Activated T-cell treated with anti-CD3 and anti-CD28 coated beads for 1 hour (primary cell): ENCODE data around the gene KEL.

Experiments used
- DNase-seq: peaks from one replicate; pipeline ENCODE4 v3.0.0-alpha.2; 2020; ENCODE audit warnings: low read depth

The KEL gene

DNA sequence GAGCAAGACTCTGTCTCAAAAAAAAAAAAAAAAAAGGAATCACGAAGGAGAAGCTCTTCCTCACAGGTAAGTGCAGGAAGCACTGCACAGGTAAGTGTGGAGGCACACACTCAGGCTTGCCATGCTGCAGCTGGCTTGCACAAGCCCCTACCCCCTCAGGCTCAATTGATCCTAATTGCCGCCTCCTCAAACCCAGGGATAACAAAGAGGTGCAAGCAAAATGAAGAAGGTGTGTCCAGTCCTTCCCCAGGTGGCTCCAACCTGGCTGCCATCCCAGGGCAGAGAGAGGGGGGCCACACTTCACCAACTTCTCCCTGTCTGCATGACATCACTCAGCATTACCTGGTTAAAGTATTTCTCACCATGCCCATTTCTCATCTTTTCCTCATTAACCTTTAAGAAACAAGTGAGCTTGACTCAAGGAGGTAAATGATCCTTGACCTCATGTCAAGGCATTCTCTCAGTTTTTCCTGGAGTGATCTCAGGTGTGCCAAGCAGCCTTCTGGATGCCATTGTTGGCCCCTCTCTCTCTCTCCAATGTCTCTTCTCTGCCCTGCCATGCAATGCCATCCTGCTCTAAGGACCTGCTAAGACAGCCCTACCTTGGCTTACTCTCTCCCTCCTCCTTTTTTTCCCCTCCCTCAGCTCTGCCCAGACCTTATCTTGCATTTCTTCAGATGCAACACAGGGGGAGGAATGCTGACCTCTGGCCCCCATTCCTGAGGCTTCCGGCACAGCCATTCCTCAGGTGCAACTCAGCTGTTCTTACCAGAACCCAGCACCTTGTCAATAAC is 63.6 kb downstream of the KEL start:
- DNase-seq: no peak

DNA sequence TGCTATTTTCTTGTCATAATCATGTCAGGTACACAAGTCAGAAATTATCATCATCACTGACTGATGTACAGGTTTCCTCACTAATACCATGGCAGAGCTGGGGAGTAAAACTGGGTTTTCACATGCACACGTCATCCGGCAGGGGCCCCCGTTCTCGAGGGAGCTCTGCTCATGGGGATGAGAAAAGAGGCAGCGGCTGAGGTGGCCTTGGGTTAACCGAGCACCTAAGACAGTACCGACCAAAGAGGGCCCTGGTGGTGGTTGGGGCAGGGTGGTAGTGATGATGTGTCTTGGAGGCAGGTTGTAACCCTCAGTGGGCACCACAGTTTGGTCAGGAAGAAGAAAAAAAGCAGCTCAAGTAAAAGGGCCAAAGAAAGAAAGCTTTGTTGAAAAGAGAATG is 64.5 kb downstream of the KEL start:
- no peak for DNase-seq

DNA sequence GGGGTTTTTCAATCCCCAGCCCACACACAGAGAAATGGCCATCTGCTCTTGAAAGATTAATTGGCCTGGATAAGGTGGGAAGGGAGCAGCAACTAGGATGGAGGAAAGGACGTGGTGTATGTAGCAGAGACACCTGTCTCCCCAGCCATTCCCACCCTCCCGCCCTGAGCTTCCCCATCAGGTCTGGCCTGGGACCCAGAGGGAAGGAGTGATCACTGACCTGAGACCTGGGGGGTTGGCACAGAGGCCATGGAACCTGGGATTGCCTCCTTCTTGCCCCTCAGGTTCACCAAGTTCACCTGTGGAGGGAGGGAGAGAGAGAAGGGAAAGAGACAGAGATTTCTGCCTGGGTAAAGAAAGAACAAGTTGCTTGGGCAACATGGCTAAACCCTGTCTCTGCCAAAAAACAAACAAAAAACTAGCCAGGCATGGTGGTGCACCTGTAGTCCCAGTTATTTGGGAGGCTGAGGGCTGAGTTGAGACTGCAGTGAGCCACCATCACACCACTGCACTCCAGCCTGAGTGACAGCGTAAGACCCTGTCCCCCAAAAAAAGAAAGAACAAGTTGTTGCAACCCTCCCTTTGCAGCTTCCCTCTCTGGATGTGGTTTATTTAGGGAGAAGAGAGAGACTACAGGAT is 65.3 kb downstream of the KEL start:
- DNase-seq: no peak

DNA sequence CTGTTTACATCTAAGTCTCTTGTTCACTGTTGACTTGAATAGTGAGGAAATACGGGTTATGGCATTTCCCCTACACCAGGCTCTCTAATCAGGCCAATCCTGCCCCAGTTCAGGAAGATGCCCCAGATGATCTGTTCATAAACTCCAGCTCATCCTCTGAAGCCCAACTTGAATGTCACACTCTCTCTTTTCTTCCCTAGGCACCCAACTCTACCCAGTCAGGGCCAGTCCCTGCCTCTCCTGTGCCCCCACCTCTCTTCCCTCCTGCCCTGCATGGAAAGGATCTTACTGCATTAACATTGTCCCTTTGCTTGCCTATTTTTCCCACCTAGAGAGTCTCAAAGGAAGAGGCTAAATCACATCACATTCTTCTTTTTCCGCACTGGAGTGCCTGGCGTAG is 66.0 kb downstream of the KEL start:
- no peak for DNase-seq

DNA sequence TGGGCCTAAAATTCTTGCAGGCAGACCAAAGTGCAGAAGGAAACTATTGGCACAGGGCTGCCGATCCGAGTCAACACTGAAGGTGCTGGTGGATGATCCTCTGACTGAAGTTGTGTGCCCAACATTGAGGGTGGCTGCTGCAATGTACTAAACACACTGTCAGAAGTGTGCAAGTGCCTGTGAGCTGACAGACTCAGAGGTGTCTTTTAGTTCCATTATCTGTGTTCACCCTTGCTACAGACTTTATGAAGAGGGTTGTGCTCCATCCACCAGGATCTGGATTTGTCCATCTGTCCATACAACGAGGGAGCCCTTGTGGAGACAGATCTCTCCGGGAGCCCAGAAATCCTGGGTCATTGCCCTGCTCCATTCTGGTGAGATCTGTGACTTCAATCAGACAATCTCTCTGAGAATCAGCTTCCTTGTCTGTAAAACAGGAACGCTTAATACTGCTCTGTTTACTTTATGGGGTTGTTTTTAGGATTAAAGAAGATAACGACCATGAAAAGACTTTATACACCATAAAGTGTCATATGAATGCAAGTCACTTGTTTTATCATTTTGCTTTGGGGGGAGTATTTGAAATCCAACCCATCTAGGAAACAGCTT is 67.1 kb downstream of the KEL start:
- DNase-seq: no peak

DNA sequence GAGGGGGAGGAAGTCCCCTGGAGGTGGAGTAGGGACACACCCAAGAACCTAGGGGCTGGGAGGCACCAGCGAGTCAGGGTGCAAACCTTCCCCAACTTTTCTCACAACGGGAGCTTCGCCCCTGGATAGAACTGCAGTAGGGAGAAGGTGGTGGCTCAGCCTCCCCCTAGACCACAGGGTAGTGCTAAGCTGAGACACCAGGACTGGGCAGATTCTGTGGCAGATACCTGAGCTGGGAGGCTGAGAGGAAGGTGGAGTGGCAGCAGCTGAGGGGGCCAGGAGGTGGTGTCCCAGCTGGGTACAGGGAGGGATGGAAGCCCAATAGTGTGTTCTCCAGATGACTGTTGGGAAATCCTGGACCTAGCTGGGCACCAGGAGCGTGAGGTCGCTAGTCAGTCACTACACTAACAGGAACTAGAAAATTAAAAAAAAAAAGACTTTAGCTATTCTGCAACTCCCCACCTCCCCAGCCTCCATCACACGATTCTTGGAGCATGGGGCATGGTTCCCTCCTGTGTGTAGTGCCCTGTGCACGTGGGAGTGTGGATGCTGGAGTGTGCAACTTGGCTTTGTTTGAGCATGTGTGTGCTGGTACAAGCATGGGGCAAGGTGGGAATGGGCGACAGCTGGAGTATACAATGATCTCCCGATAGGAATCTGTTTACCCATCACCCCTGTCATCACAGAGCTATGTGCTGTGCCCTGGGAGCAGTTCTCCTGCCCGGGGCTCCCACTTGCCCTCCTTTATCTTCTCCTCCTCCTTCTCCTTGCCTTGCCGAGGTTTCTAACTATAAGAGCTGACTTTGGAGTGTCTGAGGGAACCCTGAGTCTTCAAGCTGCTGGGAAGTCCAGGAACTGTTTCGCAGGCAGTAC is 67.8 kb downstream of the KEL start:
- DNase-seq: no peak

DNA sequence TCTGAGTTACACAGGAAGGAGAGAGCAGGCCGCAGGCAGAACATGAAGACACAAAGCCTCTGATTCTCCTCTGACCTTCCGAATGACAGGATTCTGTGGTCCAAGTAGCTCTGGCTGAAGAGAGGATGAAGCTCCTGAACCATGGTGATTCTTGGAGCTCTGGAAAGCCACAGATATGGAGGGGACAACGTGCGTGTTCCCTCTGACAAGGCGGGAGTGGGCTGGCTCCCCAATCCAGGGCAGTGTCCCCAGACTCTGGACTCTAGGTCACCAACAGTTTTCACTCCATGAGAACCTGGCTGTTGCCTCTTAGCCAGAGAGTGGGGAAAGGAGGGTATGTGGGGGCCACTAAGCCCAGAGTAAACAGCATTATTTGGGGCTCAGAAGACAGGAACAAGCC is 69.2 kb downstream of the KEL start:
- no peak for DNase-seq

DNA sequence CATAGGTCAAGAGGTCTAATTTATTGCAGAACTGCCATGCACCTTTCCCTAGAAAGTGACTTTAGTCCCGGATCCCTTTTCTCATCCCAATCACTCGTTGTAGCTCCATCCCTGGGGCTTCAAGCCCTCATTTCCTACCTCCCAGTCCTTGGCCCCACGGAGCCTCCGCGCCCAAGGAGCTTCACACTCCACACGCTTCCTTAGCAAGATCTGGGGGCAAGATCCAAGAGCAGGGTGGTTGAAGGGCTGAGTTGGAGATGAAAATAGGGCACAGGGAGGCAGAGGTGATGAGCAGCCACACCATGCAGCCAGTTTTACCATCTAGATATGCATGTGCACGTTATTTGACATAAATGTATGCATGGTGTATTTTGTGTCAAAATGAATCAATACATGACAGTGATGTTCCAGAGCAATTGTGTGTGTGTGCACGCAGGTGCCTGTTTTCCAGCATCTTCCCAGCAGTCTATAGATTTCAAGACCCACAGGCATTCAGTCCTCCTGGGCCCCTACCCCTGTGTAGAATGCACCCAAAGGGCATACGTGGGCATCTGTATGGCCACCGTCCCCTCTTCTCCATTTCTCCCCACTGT is 70.6 kb downstream of the KEL start:
- DNase-seq: no peak
